PC-3 (cell line): ENCODE data around the gene ETV6. TPM values are rescaled to one million over a fixed set of nuclear protein-coding genes. Genes with fewer than 3 reads are reported as not detected.

Experiments used
- ATAC-seq: fragments of 200-7000 bp; cut with Tn5 transposase; 2 replicates; pipeline ENCODE4 v1.9.1; 2020; ENCODE audit warnings: mild to moderate bottlenecking, moderate library complexity
- BruUV-seq: library from RNA; stranded (reverse); fragments of 400-500 nt; replicated peaks from 2 replicates; lab custom pipeline; 2021; lab: Mats Ljungman, UMichigan
- CTCF ChIA-PET: fragments of 300-600 bp; sonication (Branson Sonifier 250); formaldehyde crosslinking; loops from one replicate; lab custom pipeline; 2022; ENCODE audit warnings: antibody characterized with exemption; lab: Charles Lee
- POLR2A ChIA-PET: fragments of 300-600 bp; sonication (Branson Sonifier 250); formaldehyde crosslinking; loops from one replicate; lab custom pipeline; 2022; ENCODE audit warnings: antibody characterized with exemption; ENCODE audit not compliant: unreplicated experiment; lab: Charles Lee
- DNase-seq: peaks from one replicate; pipeline ENCODE4 v3.0.0-alpha.2; 2015
- H2AFZ ChIP-seq: fragments of 300-600 bp; sonication (generic); 2 replicates; pipeline ENCODE4 v1.6.0; 2016; ENCODE audit warnings: antibody characterized with exemption, low read length
- H3F3A ChIP-seq: fragments of 300-600 bp; sonication (generic); one replicate; pipeline ENCODE4 v1.6.0; 2017; ENCODE audit warnings: antibody characterized with exemption, low read length, control low read depth, mild to moderate bottlenecking; ENCODE audit not compliant: unreplicated experiment
- H3K27ac ChIP-seq: fragments of 300-600 bp; sonication (generic); 2 replicates; pipeline ENCODE4 v1.5.1; 2016; ENCODE audit warnings: mild to moderate bottlenecking, low read length
- H3K27me3 ChIP-seq: fragments of 300-600 bp; sonication (generic); 2 replicates; pipeline ENCODE4 v1.6.1; 2016; ENCODE audit warnings: low read length, mixed read lengths
- H3K36me3 ChIP-seq: fragments of 300-600 bp; sonication (generic); 2 replicates; pipeline ENCODE4 v1.6.1; 2016; ENCODE audit warnings: low read depth, mixed run types, low read length, mixed read lengths
- H3K4me1 ChIP-seq: fragments of 300-600 bp; sonication (generic); 2 replicates; pipeline ENCODE4 v1.5.1; 2016; ENCODE audit warnings: low read length; ENCODE audit not compliant: insufficient read depth
- H3K4me2 ChIP-seq: fragments of 300-600 bp; sonication (generic); 2 replicates; pipeline ENCODE4 v1.6.0; 2016; ENCODE audit warnings: low read length
- H3K4me3 ChIP-seq: fragments of 300-600 bp; sonication (generic); 2 replicates; pipeline ENCODE4 v1.5.1; 2016; ENCODE audit warnings: mild to moderate bottlenecking, low read length, mixed read lengths
- H3K79me2 ChIP-seq: fragments of 300-600 bp; sonication (generic); 2 replicates; pipeline ENCODE4 v1.6.1; 2017; ENCODE audit warnings: low read length, mixed read lengths
- H3K9ac ChIP-seq: fragments of 300-600 bp; sonication (generic); 2 replicates; pipeline ENCODE4 v1.6.0; 2016; ENCODE audit warnings: mild to moderate bottlenecking, low read length
- H3K9me2 ChIP-seq: fragments of 300-600 bp; sonication (generic); replicated peaks from 2 replicates; pipeline ENCODE4 v1.6.1; 2016; ENCODE audit warnings: mixed run types, low read length, mixed read lengths
- H3K9me3 ChIP-seq: fragments of 300-600 bp; sonication (generic); 2 replicates; pipeline ENCODE4 v1.6.1; 2016; ENCODE audit warnings: low read length, mixed read lengths
- H4K20me1 ChIP-seq: fragments of 300-600 bp; sonication (generic); 2 replicates; pipeline ENCODE4 v1.6.1; 2016; ENCODE audit warnings: low read length, mixed read lengths
- EZH2 ChIP-seq: fragments of 300-600 bp; sonication (generic); IDR thresholded peaks from one replicate; pipeline ENCODE4 v1.6.1; 2017; ENCODE audit warnings: antibody characterized with exemption, mild to moderate bottlenecking, low read length; ENCODE audit not compliant: unreplicated experiment
- EZH2phosphoT487 ChIP-seq: fragments of 300-600 bp; sonication (generic); IDR thresholded peaks from 2 replicates; pipeline ENCODE4 v1.6.1; 2018; ENCODE audit warnings: mild to moderate bottlenecking, antibody characterized with exemption, low read length, borderline replicate concordance
- intact Hi-C: fragments of 100-400 bp; cut with micrococcal nuclease; formaldehyde crosslinking; loops from 2 replicates; pipeline ENCODE4 v1.9.0; 2023
- total RNA-seq: library from RNA; depleted of rRNA; stranded (reverse); fragments of >200 nt; gene quantifications from 2 replicates; pipeline ENCODE4 v1.2.3, GENCODE V29; 2014
- TF ChIP-seq, protein P1 (sequence below): fragments of 300-600 bp; sonication (generic); conservative IDR thresholded peaks from 2 replicates; pipeline ENCODE4 v1.5.1; 2017; ENCODE audit warnings: antibody characterized with exemption, low read depth, mild to moderate bottlenecking, low read length

ETV6 gene
- total RNA-seq, 1 experiment from 2014 or later, result 5.0 TPM

DNA sequence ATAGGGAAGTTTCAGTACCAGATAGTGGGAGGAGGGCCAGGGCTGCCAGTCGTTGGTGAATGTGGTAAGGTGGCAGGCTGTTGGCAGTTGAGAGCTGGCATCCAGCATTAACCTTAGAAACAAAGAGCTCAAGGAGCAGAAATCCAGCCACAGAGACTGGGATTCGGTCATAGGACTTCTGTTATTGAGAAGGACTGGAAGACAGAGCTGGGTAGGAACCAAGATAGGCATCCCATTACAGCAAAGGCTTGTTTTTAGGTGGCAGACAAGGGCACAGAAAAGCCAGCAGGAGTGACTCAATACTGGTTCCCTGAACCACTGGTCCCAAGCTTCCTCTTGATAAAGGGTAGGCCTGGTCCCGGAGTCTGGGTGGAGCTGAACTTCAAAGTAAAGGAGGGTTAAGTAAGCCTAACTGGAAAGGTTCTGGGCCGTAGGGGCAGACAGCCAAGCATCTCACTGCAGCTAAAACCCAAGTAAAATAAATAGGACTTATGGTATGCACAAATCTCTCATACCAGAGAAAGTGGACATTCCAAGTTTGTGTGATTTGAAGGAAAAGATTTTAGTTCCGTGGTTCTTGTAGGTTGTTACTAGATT is 147.9 kb downstream of the ETV6 start:
- Histone ChIP-seq H3K9me2 (no peaks in the 10 kb centered on the region), H3K27ac (no peak overlapping the region), H3K4me1 (peaks cover 39% of the 10 kb centered on the region), H3F3A (peaks cover 9% of the 10 kb centered on the region), H3K36me3 (no peaks in the 10 kb centered on the region), H4K20me1 (no peaks in the 10 kb centered on the region), H3K4me2 (no peak overlapping the region), H3K79me2 (no peaks in the 10 kb centered on the region), H2AFZ (no peak overlapping the region), H3K4me3 (no peak overlapping the region), H3K9me3 (no peaks in the 10 kb centered on the region), H3K9ac (no peak overlapping the region), H3K27me3 (no peaks in the 10 kb centered on the region)
- TF ChIP-seq EZH2 (no peak), EZH2phosphoT487 (no peak)
- TF ChIP-seq, protein P1, sequence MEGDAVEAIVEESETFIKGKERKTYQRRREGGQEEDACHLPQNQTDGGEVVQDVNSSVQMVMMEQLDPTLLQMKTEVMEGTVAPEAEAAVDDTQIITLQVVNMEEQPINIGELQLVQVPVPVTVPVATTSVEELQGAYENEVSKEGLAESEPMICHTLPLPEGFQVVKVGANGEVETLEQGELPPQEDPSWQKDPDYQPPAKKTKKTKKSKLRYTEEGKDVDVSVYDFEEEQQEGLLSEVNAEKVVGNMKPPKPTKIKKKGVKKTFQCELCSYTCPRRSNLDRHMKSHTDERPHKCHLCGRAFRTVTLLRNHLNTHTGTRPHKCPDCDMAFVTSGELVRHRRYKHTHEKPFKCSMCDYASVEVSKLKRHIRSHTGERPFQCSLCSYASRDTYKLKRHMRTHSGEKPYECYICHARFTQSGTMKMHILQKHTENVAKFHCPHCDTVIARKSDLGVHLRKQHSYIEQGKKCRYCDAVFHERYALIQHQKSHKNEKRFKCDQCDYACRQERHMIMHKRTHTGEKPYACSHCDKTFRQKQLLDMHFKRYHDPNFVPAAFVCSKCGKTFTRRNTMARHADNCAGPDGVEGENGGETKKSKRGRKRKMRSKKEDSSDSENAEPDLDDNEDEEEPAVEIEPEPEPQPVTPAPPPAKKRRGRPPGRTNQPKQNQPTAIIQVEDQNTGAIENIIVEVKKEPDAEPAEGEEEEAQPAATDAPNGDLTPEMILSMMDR, result no peak
- POLR2A ChIA-PET, result no interaction called here
- DNase-seq (no peak), ATAC-seq (no peak)
- CTCF ChIA-PET, result no interaction called here
- intact Hi-C loops, result loop anchor here (5.0 to 10.0 kb wide), 3 partner anchors 87 to 235 kb away; no protein-coding TSS in a partner anchor
- no TSS peak for BruUV-seq

DNA sequence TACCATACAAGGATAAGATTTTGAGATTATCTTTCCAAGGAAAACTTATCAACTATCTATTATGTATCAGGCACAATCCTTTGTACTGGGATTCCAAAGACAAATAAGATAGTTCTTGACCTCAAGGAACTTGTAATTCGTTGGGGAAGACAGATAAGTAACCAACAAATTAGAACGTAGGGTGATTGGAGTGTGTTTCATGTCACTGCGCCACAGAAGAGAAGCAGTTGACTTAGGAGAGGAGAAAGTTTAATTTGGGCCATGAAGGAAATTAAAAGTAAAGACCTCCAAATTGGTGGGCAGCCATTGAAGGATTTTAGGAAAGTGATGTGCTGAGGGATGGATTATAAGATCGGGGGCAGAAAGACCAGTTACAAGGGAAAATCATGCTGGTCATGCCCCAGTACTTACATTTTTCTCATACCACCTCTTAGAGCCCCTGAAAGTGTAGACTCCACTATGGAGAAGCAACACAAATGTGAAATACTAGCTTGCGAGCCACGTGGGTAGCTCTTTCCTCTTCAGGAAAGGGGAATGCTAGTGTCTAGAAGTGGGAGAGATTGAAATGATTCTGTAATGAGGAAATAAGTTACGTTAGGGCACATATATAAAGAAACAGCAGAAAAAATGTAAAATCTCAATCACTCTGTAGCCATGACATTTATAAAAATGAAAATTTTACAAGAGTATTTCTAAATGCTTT is 148.7 kb downstream of the ETV6 start:
- CTCF ChIA-PET, result no interaction called here
- peak overlapping the region; percentile 64 for H3K27ac ChIP-seq

More for the DNA sequence above, 148.7 kb downstream of the ETV6 start:
- intact Hi-C loops, result loop anchor here (5.0 to 10.0 kb wide), 3 partner anchors 87 to 234 kb away; no protein-coding TSS in a partner anchor
- Histone ChIP-seq H3K9me3 (no peaks in the 10 kb centered on the region), H3F3A (peaks cover 9% of the 10 kb centered on the region), H3K9me2 (no peaks in the 10 kb centered on the region), H3K79me2 (no peaks in the 10 kb centered on the region), H3K36me3 (no peaks in the 10 kb centered on the region), H3K4me3 (no peak overlapping the region), H4K20me1 (no peaks in the 10 kb centered on the region), H3K4me1 (peaks cover 39% of the 10 kb centered on the region), H2AFZ (no peak overlapping the region), H3K27me3 (no peaks in the 10 kb centered on the region), H3K9ac (peak overlapping the region; percentile 5; the same call in 1 of the 2 replicates), H3K4me2 (peak overlapping the region; percentile 24; the same call in 1 of the 2 replicates)
- ATAC-seq (no peak), DNase-seq (no peak)
- no TSS peak for BruUV-seq
- TF ChIP-seq EZH2phosphoT487, result no peak
- TF ChIP-seq, protein P1, result no peak
- no peak for TF ChIP-seq EZH2
- POLR2A ChIA-PET, result no interaction called here
